ENCODE data around the gene PTDSS2.
"Not testable (repeated sequence)": the region's sequence is repeated elsewhere in the genome, so short reads cannot be mapped to it uniquely, and the experiment has no call there.

- TF ChIP-seq NR2F2 (IDR thresholded peaks at IDR 0.05; ENCODE audit: borderline replicate concordance, low read depth); TRIM24 (CRISPR knock-in tag; IDR thresholded peaks at IDR 0.05); THYN1 (CRISPR knock-in tag; IDR thresholded peaks at IDR 0.05; ENCODE audit: borderline replicate concordance, low read depth); ETV6 (CRISPR knock-in tag; conservative IDR thresholded peaks at IDR 0.05); FOXK2 (IDR thresholded peaks at IDR 0.05); HOXA9 (CRISPR knock-in tag; IDR thresholded peaks at IDR 0.05; ENCODE audit: borderline replicate concordance); MTF2 (CRISPR knock-in tag; IDR thresholded peaks at IDR 0.05; ENCODE audit: borderline replicate concordance); ATF7 (IDR thresholded peaks at IDR 0.05); ATF7 (CRISPR knock-in tag; IDR thresholded peaks at IDR 0.05); ZNF280B (CRISPR knock-in tag; IDR thresholded peaks at IDR 0.05; ENCODE audit: borderline replicate concordance); KDM5B (CRISPR knock-in tag; IDR thresholded peaks at IDR 0.05; ENCODE audit: borderline replicate concordance); ATF4 (CRISPR knock-in tag; IDR thresholded peaks at IDR 0.05): not testable (repeated sequence)
These were observed 39.4 kb upstream of the PTDSS2 start for GRCh38 chr11:410711-411110.
